Neural crest cell (in vitro differentiated cells): ENCODE data around the gene ARFGEF3. TPM values are rescaled to one million over a fixed set of nuclear protein-coding genes. Genes with fewer than 3 reads are reported as not detected.

Experiments used
- DNase-seq: peaks from one replicate; pipeline ENCODE4 v3.0.0; 2021; ENCODE audit warnings: low read depth, mixed read lengths, low spot score
- H3K27ac Mint-ChIP-seq: one replicate; pipeline ENCODE4 v1.8.0; 2021; ENCODE audit warnings: mild to moderate bottlenecking, mixed read lengths; ENCODE audit not compliant: unreplicated experiment
- H3K27me3 Mint-ChIP-seq: 2 replicates; pipeline ENCODE4 v1.8.0; 2021; ENCODE audit warnings: low read depth, mild to moderate bottlenecking, mixed read lengths
- H3K36me3 Mint-ChIP-seq: 2 replicates; pipeline ENCODE4 v1.8.0; 2021; ENCODE audit warnings: low read depth, mild to moderate bottlenecking, mixed read lengths
- H3K4me1 Mint-ChIP-seq: 2 replicates; pipeline ENCODE4 v1.8.0; 2021; ENCODE audit warnings: mixed read lengths
- H3K4me3 Mint-ChIP-seq: one replicate; pipeline ENCODE4 v1.8.0; 2021; ENCODE audit warnings: mild to moderate bottlenecking, mixed read lengths
- H3K9me3 Mint-ChIP-seq: 2 replicates; pipeline ENCODE4 v1.8.0; 2021; ENCODE audit warnings: mixed read lengths
- CTCF ChIP-seq: fragments of 200-600 bp; sonication (generic); conservative IDR thresholded peaks from 2 replicates; pipeline ENCODE4 v1.5.0; 2021; ENCODE audit warnings: antibody characterized with exemption, mild to moderate bottlenecking
- total RNA-seq: library from RNA; stranded (reverse); gene quantifications from 2 replicates; pipeline ENCODE4 v1.2.1, GENCODE V29; 2021

ARFGEF3 gene
- total RNA-seq, 1 donor from 2014 or later, result 0.30 TPM

GRCh38 chr6:138225953-138226352, 64.2 kb downstream of the ARFGEF3 start:
- TF ChIP-seq CTCF, result no peak
- H3K36me3 Mint-ChIP-seq, result no peaks in the 10 kb centered on the region
- no peaks in the 10 kb centered on the region for H3K9me3 Mint-ChIP-seq
- no peak for DNase-seq
- no peak overlapping the region for H3K4me3 Mint-ChIP-seq
- H3K27me3 Mint-ChIP-seq, result peaks cover 2% of the 10 kb centered on the region
- no peak overlapping the region for H3K27ac Mint-ChIP-seq
- H3K4me1 Mint-ChIP-seq, result no peaks in the 10 kb centered on the region

GRCh38 chr6:138226700-138227315, 65.1 kb downstream of the ARFGEF3 start:
- Mint-ChIP-seq H3K9me3 (no peaks in the 10 kb centered on the region), H3K4me1 (no peaks in the 10 kb centered on the region), H3K27ac (no peak overlapping the region), H3K36me3 (no peaks in the 10 kb centered on the region), H3K4me3 (no peak overlapping the region), H3K27me3 (peaks cover 2% of the 10 kb centered on the region)
- DNase-seq, result no peak
- TF ChIP-seq CTCF, result no peak

GRCh38 chr6:138227316-138227781, 65.6 kb downstream of the ARFGEF3 start:
- no peak overlapping the region for H3K27ac Mint-ChIP-seq
- no peak overlapping the region for H3K4me3 Mint-ChIP-seq
- no peak for TF ChIP-seq CTCF
- H3K9me3 Mint-ChIP-seq, result no peaks in the 10 kb centered on the region
- H3K4me1 Mint-ChIP-seq, result no peaks in the 10 kb centered on the region
- DNase-seq, result no peak
- H3K27me3 Mint-ChIP-seq, result peaks cover 2% of the 10 kb centered on the region
- no peaks in the 10 kb centered on the region for H3K36me3 Mint-ChIP-seq

GRCh38 chr6:138229072-138229471, 67.3 kb downstream of the ARFGEF3 start:
- TF ChIP-seq CTCF, result no peak
- H3K4me3 Mint-ChIP-seq, result no peak overlapping the region
- no peak overlapping the region for H3K27ac Mint-ChIP-seq
- no peaks in the 10 kb centered on the region for H3K4me1 Mint-ChIP-seq
- H3K9me3 Mint-ChIP-seq, result no peaks in the 10 kb centered on the region
- no peak for DNase-seq
- H3K27me3 Mint-ChIP-seq, result peaks cover 2% of the 10 kb centered on the region
- no peaks in the 10 kb centered on the region for H3K36me3 Mint-ChIP-seq

- Mint-ChIP-seq H3K4me3 (no peak overlapping the region), H3K27me3 (peaks cover 2% of the 10 kb centered on the region), H3K4me1 (no peaks in the 10 kb centered on the region), H3K9me3 (no peaks in the 10 kb centered on the region), H3K27ac (no peak overlapping the region), H3K36me3 (no peaks in the 10 kb centered on the region)
- no peak for DNase-seq
- TF ChIP-seq CTCF, result no peak
These were observed 68.0 kb downstream of the ARFGEF3 start for GRCh38 chr6:138229663-138230179.
